HG03025 (cell line): Measurements from ENCODE around the gene LAPTM4A.

Experiments
- ATAC-seq: cut with Tn5 transposase; IDR thresholded peaks from one replicate; pipeline ENCODE4 v1.9.1; 2021; ENCODE audit warnings: mild to moderate bottlenecking, moderate library complexity; ENCODE audit not compliant: unreplicated experiment, low FRiP score

LAPTM4A gene

GRCh38 chr2:20025065-20025786, 26.2 kb downstream of the LAPTM4A start:
- ATAC-seq: no peak

GRCh38 chr2:20023688-20024087, 27.7 kb downstream of the LAPTM4A start:
- ATAC-seq: no peak

- no peak for ATAC-seq
Measured at GRCh38 chr2:20021405-20022009, 29.9 kb downstream of the LAPTM4A start.

DNA sequence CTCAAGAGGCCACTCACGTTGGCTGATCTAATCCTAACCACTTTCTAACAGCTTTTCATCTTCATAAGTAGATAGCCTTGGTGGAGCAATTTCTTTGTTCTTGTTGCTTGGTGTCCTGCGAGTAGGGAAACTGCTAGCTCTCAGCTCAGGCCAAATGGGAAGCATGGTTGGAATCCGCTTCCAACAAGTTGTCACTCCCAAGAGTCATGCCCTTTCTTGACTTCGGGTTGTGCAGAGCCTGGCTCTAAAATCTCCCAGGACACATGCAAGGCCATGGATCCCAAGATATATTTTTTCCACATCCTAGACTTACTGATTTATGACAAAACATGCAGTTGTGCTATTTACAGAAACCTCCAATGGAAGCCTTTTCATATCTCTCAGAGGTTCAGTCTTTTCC, 31.7 kb downstream of the LAPTM4A start:
- no peak for ATAC-seq

- no peak for ATAC-seq
Measured at GRCh38 chr2:20018601-20019152, 32.8 kb downstream of the LAPTM4A start.

GRCh38 chr2:20016346-20016745, 35.1 kb downstream of the LAPTM4A start:
- ATAC-seq: no peak

DNA sequence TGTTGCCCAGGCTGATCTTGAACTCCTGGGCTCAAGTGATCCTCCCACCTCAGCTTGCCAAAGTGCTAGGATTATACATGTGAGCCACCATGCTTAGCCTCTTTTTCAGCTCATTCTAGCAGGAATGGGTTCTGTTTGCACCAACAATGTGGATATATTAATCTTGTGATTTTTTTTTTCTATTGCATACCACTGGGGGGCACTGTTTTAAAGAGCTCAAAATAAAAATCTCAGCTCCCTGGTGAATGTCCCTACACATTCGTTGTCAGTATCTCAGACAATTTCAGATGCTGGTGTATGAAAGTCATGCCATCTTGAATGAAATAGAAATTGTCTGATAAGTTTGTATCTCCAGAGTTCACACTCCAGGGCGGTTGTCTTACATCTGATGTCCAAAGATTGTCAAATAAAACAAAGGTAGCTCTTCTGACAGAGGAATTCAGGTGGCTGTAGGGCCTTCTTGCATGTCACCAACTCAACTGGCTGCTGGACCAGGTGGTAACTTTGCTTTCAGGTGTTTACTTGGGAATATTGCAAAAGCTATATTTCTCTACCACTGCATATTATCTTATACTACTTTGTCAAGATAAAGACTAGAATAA, 35.8 kb downstream of the LAPTM4A start:
- no peak for ATAC-seq

GRCh38 chr2:20013126-20013849, 38.1 kb downstream of the LAPTM4A start:
- ATAC-seq: no peak

- no peak for ATAC-seq
Measured at GRCh38 chr2:20012282-20013125, 38.9 kb downstream of the LAPTM4A start, which contains the start of gene MATN3. TSS of gene MATN3 (minus strand) at chr2:20012668. CDS start at chr2:20012631, 37 bp downstream.

GRCh38 chr2:20012032-20012281, 39.5 kb downstream of the LAPTM4A start:
- ATAC-seq: no peak

DNA sequence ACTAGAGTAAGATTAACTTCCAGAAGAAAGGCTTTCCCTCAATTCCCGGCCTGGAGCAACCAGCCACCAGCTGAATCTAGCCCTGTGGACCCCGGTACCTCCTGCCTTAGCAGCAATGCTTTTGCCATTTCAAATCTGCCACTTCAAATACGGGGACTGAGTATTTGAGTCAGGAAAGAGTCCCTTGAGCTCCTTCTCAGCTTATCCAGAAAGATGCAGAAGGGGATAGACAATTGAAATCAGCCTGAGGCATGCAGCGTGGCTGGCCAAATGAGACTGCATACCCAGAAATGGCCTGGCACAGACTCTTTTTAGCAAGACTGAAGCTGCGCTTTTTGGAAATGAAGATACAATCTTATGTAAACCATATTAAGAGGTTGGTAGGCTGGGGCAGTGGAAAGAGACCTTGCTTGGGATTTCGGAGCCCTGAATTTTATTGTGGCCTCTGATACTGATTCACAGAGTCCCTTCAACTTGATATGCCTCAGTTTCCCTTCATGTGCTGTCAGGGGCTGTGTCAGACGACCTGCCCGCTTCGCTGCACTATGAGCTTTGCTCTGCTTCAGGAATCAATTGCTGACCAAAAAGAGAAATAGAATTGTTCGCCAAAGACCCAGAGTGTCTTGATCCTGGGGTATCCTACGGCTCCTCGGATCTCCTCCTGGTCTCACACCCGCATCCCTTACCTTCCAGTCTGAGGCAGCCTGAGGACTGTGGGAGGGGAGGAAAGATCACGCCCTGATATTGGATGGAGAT, 40.0 kb downstream of the LAPTM4A start:
- no peak for ATAC-seq

GRCh38 chr2:20008703-20009102, 42.7 kb downstream of the LAPTM4A start:
- no peak for ATAC-seq

DNA sequence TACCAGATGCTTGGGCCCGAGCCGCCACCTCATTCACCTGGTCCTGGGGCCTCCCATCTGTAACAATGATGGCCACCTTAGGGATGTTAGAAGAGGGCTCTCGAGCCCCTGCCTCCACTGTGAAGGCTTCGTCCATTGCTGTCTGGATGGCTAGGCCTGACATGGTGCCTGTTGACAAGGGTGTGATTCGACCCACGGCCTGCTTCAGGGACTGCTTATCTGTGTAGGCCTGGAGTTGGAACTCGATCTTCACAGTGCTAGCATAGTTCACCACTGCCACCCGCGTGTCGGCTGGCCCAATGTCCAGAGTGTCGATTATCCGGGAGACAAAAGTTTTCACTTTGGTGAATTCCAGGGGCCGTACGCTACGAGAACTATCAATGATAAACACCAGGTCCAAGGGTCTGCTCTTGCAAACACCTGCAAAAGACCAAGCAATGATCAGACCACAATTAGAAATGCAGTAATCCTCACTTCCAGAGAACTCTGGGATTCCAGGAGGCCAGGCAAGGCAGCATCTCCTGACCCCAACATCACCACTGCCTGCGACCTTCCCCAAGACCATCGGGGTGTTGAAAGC, 45.4 kb downstream of the LAPTM4A start:
- ATAC-seq: no peak

- no peak for ATAC-seq
Measured at GRCh38 chr2:20005067-20005627, 46.3 kb downstream of the LAPTM4A start.

DNA sequence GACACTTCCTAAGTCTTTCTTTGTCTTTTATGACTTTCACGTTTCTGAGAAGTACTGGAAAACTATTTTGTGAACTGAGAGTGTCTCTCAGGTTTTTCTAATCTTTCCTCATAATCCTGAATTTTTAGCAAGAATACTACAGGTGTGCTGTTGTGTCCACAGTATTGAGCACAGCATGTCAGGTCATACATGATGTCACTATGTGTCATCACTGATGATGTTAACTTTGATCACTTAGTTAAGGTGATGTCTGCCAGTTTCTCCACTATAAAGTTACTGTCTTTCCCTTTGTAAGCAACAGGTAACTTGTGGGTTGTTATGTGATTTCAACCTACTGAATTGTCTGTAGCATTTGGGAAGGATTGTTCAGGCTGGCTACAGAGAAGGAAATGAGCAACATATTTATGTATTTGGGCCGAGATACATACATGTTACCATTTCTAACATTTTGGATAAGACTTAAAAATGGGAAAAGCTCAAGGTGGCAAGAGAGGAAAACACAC, 50.0 kb downstream of the LAPTM4A start:
- no peak for ATAC-seq

DNA sequence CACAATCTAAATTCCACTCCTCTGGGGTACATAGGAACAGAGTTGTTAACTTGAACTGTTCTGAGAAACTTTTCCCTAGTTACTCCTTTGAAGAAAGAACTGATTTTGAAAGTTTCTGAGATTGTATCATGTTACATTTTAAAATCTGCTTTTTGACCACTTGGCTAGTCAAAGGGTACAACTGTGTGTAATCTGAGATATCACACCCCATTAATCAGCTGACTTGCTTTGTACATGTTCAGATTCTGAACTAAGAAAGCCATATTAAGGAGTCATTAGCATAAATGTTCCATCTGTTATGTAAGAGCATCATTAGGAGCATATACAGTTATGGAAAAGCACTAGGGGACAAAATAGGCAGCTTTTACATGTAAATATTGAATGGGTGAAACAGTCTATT, 57.7 kb downstream of the LAPTM4A start:
- no peak for ATAC-seq

GRCh38 chr2:19991895-19992294, 59.5 kb downstream of the LAPTM4A start:
- ATAC-seq: no peak

GRCh38 chr2:19990416-19990728, 61.1 kb downstream of the LAPTM4A start:
- no peak for ATAC-seq
